Thymus (tissue), 11 donors: Measurements from ENCODE around the gene CREB3. TPM values are rescaled to one million over a fixed set of nuclear protein-coding genes. Genes with fewer than 3 reads are reported as not detected.

Experiments
- DNase-seq, 9 donors: peaks; one replicate each; pipeline ENCODE4 v3.0.0-alpha.2; 2013; ENCODE audit warnings: low spot score in 9 of 9, low read depth in 6 of 9, missing footprints in 1 of 9
- H3K27ac ChIP-seq, 2 donors: one replicate each; pipeline ENCODE4 v1.5.1; 2013; ENCODE audit warnings: control low read depth in 1 of 2, low read depth in 1 of 2, low read length in 1 of 2, mild to moderate bottlenecking in 1 of 2, moderate library complexity in 1 of 2
- H3K27me3 ChIP-seq, 2 donors: one replicate each; pipeline ENCODE4 v1.5.1; 2013; ENCODE audit warnings: low read length in 1 of 2; ENCODE audit not compliant: control insufficient read depth in 2 of 2, insufficient read depth in 1 of 2
- H3K36me3 ChIP-seq, 2 donors: one replicate each; pipeline ENCODE4 v1.5.1; 2013; ENCODE audit warnings: low read length in 1 of 2, mild to moderate bottlenecking in 1 of 2, moderate library complexity in 1 of 2; ENCODE audit not compliant: control insufficient read depth in 2 of 2, insufficient read depth in 2 of 2
- H3K4me1 ChIP-seq, 2 donors: one replicate each; pipeline ENCODE4 v1.5.1; 2013; ENCODE audit warnings: low read length in 2 of 2; ENCODE audit not compliant: control insufficient read depth in 2 of 2, insufficient read depth in 2 of 2
- H3K4me3 ChIP-seq, 2 donors: one replicate each; pipeline ENCODE4 v1.5.1; 2013; ENCODE audit warnings: low read length in 2 of 2, control low read depth in 1 of 2, mild to moderate bottlenecking in 1 of 2
- H3K9me3 ChIP-seq, 2 donors: one replicate each; pipeline ENCODE4 v1.5.1; 2013; ENCODE audit warnings: low read length in 1 of 2, mild to moderate bottlenecking in 1 of 2; ENCODE audit not compliant: control insufficient read depth in 2 of 2, insufficient read depth in 1 of 2
- WGBS: extraction: QIAGEN DNeasy Blood & Tissue Kit; methylation state at CpG from one replicate; pipeline ENCODE4 v1.1.7; 2013; 5-methylcytosine and 5-hydroxymethylcytosine counted together
- polyA plus RNA-seq: library from polyadenylated mRNA; stranded (reverse); fragments of 200-250 nt; gene quantifications from one replicate; pipeline ENCODE4 v1.2.3, GENCODE V29; 2013
- total RNA-seq: library from RNA; stranded (reverse); fragments of 120-200 nt; gene quantifications from one replicate; pipeline ENCODE4 v1.2.4, GENCODE V29; 2013
- donor health status: healthy.

The CREB3 gene
- total and polyA plus RNA-seq, 2 donors, result 23.2 to 25.6 TPM

DNA sequence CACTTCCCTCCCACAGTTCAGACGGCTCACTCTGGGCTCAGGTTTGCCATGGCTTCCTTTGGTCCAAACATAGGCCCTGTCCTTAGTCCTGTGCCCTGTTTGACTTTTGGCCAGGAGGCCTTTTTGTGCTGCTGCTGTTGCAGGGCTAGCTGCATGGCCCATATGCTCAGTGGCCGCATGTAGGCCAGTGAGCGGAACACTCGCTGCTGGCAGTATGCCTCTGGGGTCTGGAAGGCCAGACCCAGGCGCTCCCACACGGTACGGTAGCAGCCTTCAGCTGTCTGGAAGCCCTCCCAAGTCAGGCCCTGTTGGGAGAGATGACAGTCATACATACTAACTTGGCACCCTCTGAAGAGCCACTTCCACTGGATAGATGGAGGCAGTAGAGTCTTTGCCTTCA, 4.7 kb downstream of the CREB3 start:
- Histone ChIP-seq H3K36me3 (peaks cover 62 to 69% of the 10 kb centered on the region in 2 donors), H3K4me3 (no peak overlapping the region), H3K27me3 (no peaks in the 10 kb centered on the region), H3K9me3 (no peaks in the 10 kb centered on the region), H3K4me1 (peaks cover 15 to 22% of the 10 kb centered on the region in 2 donors), H3K27ac (no peak overlapping the region)
- 96% methylated on average over 7 of the region's 7 CpGs for WGBS
- DNase-seq, result no peak

DNA sequence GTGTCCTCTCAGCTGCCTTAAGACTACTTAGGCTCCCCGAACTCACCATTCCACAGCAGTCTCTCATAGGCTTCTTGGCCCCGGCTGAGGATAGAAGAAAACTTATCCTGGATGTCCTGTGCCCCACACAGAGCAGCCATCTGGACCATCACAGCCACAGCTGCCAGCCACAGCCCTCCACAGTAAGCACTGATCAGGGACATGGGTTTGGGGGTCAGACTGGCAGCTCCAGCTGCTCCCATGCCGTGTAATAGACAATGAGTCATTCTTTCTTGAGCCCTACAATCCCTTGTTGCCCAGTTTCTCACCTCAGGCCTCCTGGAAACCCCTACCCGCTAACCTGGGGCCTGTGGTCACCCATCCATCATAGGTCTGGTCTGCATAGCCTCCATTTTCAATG, 5.7 kb downstream of the CREB3 start:
- H3K36me3 ChIP-seq, result peaks cover 65 to 74% of the 10 kb centered on the region in 2 donors
- peaks cover 11 to 17% of the 10 kb centered on the region in 2 donors for H3K4me1 ChIP-seq
- no peaks in the 10 kb centered on the region for H3K9me3 ChIP-seq
- H3K27me3 ChIP-seq, result no peaks in the 10 kb centered on the region
- H3K27ac ChIP-seq, result no peak overlapping the region
- 97% methylated on average over 4 of the region's 4 CpGs for WGBS
- no peak overlapping the region for H3K4me3 ChIP-seq
- DNase-seq, result no peak

DNA sequence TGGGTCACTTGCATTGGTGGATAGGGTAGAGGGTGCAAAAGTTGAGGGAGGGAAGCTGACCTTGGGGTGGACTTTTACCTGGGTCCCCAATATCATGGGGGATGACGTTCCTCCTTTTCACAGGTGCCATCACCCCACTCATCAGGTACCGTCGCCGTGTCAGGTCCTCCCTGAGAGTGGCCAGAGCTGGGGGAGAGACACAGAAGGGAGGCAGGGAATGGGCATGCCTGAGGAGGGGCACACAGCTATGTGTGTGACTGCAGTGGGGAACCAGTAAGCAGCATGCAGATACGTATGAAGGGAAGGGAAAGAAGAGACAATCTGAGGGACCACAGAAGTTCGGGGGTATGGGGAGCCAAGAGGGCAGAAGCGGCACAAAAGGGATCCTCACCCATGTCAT, 6.5 kb downstream of the CREB3 start:
- 98% methylated on average over 7 of the region's 7 CpGs for WGBS
- no peak for DNase-seq
- no peak overlapping the region for H3K4me3 ChIP-seq
- no peak overlapping the region for H3K27ac ChIP-seq
- no peaks in the 10 kb centered on the region for H3K9me3 ChIP-seq
- H3K27me3 ChIP-seq, result no peaks in the 10 kb centered on the region
- H3K4me1 ChIP-seq, result peaks cover 6 to 13% of the 10 kb centered on the region in 2 donors
- peaks cover 72 to 82% of the 10 kb centered on the region in 2 donors for H3K36me3 ChIP-seq

DNA sequence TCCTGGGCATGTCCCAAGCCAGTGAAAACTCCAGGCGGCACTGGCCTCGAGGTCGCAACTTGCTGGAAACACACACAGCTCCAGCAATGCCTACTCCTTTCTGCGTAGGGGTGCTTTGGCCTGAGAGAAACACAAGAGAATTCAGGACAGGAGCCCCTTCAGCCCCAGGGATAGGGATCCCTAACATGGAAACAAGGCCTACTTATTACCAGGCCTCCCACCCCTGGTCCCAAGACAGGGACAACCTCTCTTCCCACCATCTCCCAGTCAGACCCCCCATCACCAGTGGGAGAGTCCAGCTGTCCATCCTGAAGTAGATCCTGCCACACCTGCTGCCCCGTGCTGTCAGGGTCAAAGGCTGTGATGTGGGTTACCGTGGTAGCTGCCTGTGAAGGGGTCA, 7.8 kb downstream of the CREB3 start:
- no peak overlapping the region for H3K27ac ChIP-seq
- H3K4me1 ChIP-seq, result peaks cover 6 to 15% of the 10 kb centered on the region in 2 donors
- WGBS, result over 99% methylated on average over 6 of the region's 6 CpGs
- no peak overlapping the region for H3K4me3 ChIP-seq
- H3K9me3 ChIP-seq, result no peaks in the 10 kb centered on the region
- no peak for DNase-seq
- no peaks in the 10 kb centered on the region for H3K27me3 ChIP-seq
- peaks cover 76 to 85% of the 10 kb centered on the region in 2 donors for H3K36me3 ChIP-seq

DNA sequence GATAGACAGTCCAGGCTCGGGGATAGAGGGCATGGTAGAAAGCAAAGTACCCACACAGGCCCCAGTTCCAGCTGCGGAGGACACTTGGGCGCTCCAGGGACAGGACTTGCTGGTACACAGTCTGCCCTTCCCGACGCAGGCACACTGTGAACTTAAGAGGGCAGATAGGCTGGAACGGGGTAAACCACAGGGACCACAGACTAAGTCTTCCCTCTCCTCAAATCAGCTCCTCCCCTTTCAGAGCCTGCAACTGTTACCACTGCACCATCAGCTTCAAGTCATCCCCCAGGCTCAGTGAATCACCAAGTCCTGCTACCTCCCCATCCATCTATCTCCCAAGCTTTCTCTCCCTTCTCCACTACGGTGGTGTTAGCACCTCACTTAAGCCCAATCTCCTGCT, 9.3 kb downstream of the CREB3 start:
- Histone ChIP-seq H3K9me3 (no peaks in the 10 kb centered on the region), H3K27me3 (no peaks in the 10 kb centered on the region), H3K27ac (no peak overlapping the region), H3K4me3 (no peak overlapping the region), H3K4me1 (peaks cover 10 to 15% of the 10 kb centered on the region in 2 donors), H3K36me3 (peaks cover 64 to 73% of the 10 kb centered on the region in 2 donors)
- DNase-seq, result peak in 1 of 9 donors; percentile 43
- WGBS, result 46% methylated on average over 7 of the region's 7 CpGs

DNA sequence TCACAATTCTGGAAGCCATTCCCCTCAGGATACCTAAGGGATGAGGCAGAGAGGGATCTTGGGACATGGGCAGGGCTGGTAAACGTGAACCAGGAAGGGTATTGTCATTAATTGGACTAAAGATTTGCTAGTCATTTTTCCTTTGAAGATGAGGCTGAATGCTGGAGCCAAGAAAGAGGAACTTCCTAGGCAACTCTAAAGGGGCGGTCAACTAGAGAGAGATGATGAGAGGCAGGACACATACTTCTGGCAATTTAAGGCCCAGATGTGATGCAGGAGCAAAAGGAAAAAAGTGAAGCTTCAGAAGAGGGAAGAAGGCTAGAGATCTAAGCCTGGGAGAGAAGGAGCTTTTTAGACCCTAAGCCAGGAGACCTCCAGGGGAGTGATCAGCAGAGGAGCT, 11.0 kb downstream of the CREB3 start:
- H3K27me3 ChIP-seq, result no peaks in the 10 kb centered on the region
- DNase-seq, result no peak
- H3K4me3 ChIP-seq, result no peak overlapping the region
- 91% methylated on average over 2 of the region's 2 CpGs for WGBS
- peaks cover 47 to 56% of the 10 kb centered on the region in 2 donors for H3K36me3 ChIP-seq
- H3K4me1 ChIP-seq, result peaks cover 27 to 32% of the 10 kb centered on the region in 2 donors
- H3K27ac ChIP-seq, result no peak overlapping the region
- no peaks in the 10 kb centered on the region for H3K9me3 ChIP-seq

DNA sequence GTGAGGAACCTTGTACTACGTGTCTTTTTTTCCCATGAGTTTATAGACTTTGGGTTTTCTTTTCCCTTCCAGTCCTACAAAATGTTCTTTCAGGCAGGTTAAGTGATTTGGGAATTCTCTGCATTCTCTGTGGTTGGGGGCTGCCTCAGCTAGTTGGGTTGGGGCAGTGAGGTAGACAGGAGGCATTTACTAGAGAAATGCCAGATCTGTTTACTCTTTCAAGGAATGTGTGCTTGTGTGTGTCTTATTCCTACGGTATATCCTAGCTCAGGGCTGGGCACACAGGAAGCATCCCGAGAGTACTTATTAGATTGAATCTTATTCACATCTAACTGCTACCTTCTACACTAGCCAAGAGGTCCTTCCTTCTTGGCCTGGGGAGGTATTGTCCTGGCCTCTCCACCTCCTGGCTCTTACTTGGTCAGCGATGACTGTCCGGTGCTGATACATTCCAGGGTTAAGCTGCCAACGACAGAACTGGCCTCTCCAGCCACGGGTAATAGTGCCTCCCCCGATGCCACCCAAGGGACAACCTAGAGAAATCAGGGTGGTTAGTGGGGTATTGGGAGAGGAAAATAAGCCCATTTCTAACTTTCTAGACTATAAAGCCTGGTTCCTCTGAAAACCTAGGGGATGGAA, 11.5 kb downstream of the CREB3 start:
- Histone ChIP-seq H3K4me3 (no peak overlapping the region), H3K36me3 (peaks cover 42 to 50% of the 10 kb centered on the region in 2 donors), H3K27me3 (no peaks in the 10 kb centered on the region), H3K27ac (no peak overlapping the region), H3K9me3 (no peaks in the 10 kb centered on the region), H3K4me1 (peaks cover 27 to 34% of the 10 kb centered on the region in 2 donors)
- WGBS, result 98% methylated on average over 8 of the region's 8 CpGs
- DNase-seq, result no peak

DNA sequence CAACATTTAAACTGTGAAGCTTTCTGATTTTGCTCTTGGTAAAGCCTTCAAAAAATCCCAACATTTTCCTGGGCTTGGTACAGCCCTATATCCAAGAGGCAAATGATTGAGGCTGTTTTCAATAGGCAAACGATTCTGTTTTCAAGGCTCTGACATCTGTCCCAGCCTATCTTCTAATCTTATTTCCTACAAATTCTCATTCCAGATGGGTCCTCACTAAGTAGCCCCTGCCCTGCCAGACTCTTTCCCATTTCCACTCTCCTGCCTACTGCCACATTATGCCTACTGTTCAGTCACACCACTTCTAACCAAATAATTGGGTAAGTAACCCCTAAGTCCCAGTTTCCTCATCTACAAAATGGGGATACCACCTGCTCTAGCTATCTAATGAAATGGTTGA, 13.1 kb downstream of the CREB3 start:
- H3K4me3 ChIP-seq, result no peak overlapping the region
- no peaks in the 10 kb centered on the region for H3K27me3 ChIP-seq
- peaks cover 26 to 35% of the 10 kb centered on the region in 2 donors for H3K36me3 ChIP-seq
- no peaks in the 10 kb centered on the region for H3K9me3 ChIP-seq
- WGBS, result 99% methylated on average over 1 of the region's 1 CpG
- peaks cover 31 to 44% of the 10 kb centered on the region in 2 donors for H3K4me1 ChIP-seq
- H3K27ac ChIP-seq, result no peak overlapping the region
- no peak for DNase-seq

DNA sequence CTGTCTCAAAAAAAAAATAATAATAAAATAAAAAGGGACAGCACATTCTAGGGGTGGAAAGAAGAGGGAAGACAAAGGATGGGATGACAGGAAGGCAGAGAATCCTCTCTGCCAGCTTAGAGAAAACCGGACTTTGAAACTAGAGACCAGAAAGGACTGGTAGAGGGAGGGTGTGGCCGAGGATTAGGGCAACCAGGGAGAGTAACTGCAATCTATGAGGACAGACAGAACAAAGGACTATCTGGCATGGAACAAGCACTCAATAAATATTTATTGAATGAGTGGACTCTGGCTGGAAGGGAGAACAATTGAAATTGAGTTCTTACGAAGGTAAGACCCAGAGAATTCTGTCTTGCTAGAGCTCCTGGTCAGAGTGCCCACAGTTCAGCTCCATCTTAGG, 14.1 kb downstream of the CREB3 start:
- H3K27me3 ChIP-seq, result no peaks in the 10 kb centered on the region
- H3K4me1 ChIP-seq, result peaks cover 31 to 41% of the 10 kb centered on the region in 2 donors
- no peak for DNase-seq
- no peak overlapping the region for H3K27ac ChIP-seq
- no peaks in the 10 kb centered on the region for H3K9me3 ChIP-seq
- H3K4me3 ChIP-seq, result no peak overlapping the region
- H3K36me3 ChIP-seq, result peaks cover 28 to 33% of the 10 kb centered on the region in 2 donors
- WGBS, result 97% methylated on average over 3 of the region's 3 CpGs
